ENCODE data around the gene CYSTM1. TPM values are rescaled to one million over a fixed set of nuclear protein-coding genes. Genes with fewer than 3 reads are reported as not detected.
A peak's percentile ranks its signal among the peaks of the same experiment; 100 is the strongest.

CYSTM1 gene
- polyA plus RNA-seq, 1 donor from 2014 or later, result 6.6 TPM

DNA sequence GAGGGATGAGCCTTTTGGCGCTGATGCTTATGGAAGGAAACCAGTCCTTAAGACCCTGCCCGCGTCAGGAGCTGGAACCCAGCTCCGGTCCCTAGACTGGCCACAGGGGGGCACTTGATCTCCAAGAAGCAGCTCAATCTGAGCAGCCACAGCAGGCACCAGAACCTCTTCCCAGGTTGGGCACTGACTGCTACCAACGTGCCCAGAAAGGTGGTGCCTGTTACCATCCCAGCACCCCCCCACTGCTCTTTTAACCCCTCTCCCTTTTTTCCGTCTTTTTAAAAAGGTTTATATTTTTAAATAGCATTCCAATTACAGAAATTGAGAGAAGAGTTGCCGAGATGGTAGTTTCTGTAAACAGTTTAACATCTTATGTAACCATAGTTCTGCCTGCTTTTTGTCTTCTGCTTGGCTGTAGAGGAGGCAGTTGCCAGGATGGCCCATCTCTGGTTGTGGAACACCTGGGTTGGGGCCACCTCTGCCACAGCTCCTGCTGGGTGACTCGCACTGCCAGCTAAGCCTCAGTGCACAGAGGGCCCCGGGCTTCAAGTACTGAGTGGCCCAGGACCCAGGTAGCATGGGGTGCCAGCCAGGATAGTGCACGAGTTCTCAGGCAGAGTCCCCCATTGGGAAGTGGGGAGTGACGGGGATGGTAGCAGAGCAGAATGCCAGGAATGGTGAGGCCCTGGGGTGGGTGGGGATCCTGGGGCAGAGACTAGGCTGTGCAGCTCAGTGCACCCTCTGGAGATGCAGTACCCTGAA is 65.1 kb downstream of the CYSTM1 start:
- no peaks in the 10 kb centered on the region for H3K9me3 ChIP-seq (ENCODE audit: low read length)
- no peak overlapping the region for H3K9ac ChIP-seq (ENCODE audit: low read length)
- no peak overlapping the region for H3K27ac ChIP-seq (ENCODE audit: low read length)
- H3K79me2 ChIP-seq (replicated peaks; ENCODE audit: insufficient read depth, low read length), result no peaks in the 10 kb centered on the region
- no peaks in the 10 kb centered on the region for H3K9me2 ChIP-seq (ENCODE audit: insufficient read depth, low read length)
- no peaks in the 10 kb centered on the region for H3F3A ChIP-seq (ENCODE audit: insufficient read depth, low read length, poor library complexity, severe bottlenecking)
- H3K4me3 ChIP-seq (ENCODE audit: low read length), result no peak overlapping the region
- TF ChIP-seq RAD21 (conservative IDR thresholded peaks at IDR 0.05) (peak; percentile 28), EP300 (conservative IDR thresholded peaks at IDR 0.05; ENCODE audit: poor library complexity, severe bottlenecking) (no peak), TAF1 (IDR thresholded peaks at IDR 0.05; ENCODE audit: low read depth) (no peak), CTCF (IDR thresholded peaks at IDR 0.05; ENCODE audit: poor library complexity, severe bottlenecking) (peak; percentile 50), SMC3 (conservative IDR thresholded peaks at IDR 0.05; ENCODE audit: poor library complexity) (peak; percentile 28)
- H2AFZ ChIP-seq (ENCODE audit: low read depth, low read length), result no peak overlapping the region
- H3K27me3 ChIP-seq (ENCODE audit: insufficient read depth, low read depth, low read length), result no peaks in the 10 kb centered on the region
- no peaks in the 10 kb centered on the region for H3K36me3 ChIP-seq (ENCODE audit: insufficient read depth, low read length)
- no peaks in the 10 kb centered on the region for H4K20me1 ChIP-seq (ENCODE audit: insufficient read depth)
- H3K4me2 ChIP-seq (ENCODE audit: low read length), result no peak overlapping the region

- no peaks in the 10 kb centered on the region for H3K9me3 ChIP-seq (ENCODE audit: low read length)
- no peak overlapping the region for H2AFZ ChIP-seq (ENCODE audit: low read depth, low read length)
- no peaks in the 10 kb centered on the region for H3F3A ChIP-seq (ENCODE audit: insufficient read depth, low read length, poor library complexity, severe bottlenecking)
- H3K4me2 ChIP-seq (ENCODE audit: low read length), result no peak overlapping the region
- H3K9ac ChIP-seq (ENCODE audit: low read length), result no peak overlapping the region
- no peaks in the 10 kb centered on the region for H4K20me1 ChIP-seq (ENCODE audit: insufficient read depth)
- no peaks in the 10 kb centered on the region for H3K9me2 ChIP-seq (ENCODE audit: insufficient read depth, low read length)
- H3K4me3 ChIP-seq (ENCODE audit: low read length), result no peak overlapping the region
- H3K27ac ChIP-seq (ENCODE audit: low read length), result no peak overlapping the region
- H3K36me3 ChIP-seq (ENCODE audit: insufficient read depth, low read length), result no peaks in the 10 kb centered on the region
- no peak for TF ChIP-seq REST (IDR thresholded peaks at IDR 0.05; ENCODE audit: borderline replicate concordance)
- no peak for TF ChIP-seq MXI1 (conservative IDR thresholded peaks at IDR 0.05; ENCODE audit: poor library complexity, severe bottlenecking)
- TF ChIP-seq TAF1 (IDR thresholded peaks at IDR 0.05; ENCODE audit: low read depth), result no peak
- no peak for TF ChIP-seq SMC3 (conservative IDR thresholded peaks at IDR 0.05; ENCODE audit: poor library complexity)
- TF ChIP-seq POLR2AphosphoS5 (IDR thresholded peaks at IDR 0.05), result no peak
- TF ChIP-seq CTCF (IDR thresholded peaks at IDR 0.05; ENCODE audit: poor library complexity, severe bottlenecking), result no peak
- TF ChIP-seq EZH2 (IDR thresholded peaks at IDR 0.05; ENCODE audit: borderline replicate concordance, insufficient read depth, low read length, poor library complexity, severe bottlenecking), result no peak
- no peak for TF ChIP-seq RAD21 (conservative IDR thresholded peaks at IDR 0.05)
- no peak for TF ChIP-seq EP300 (conservative IDR thresholded peaks at IDR 0.05; ENCODE audit: poor library complexity, severe bottlenecking)
- no peaks in the 10 kb centered on the region for H3K27me3 ChIP-seq (ENCODE audit: insufficient read depth, low read depth, low read length)
- H3K79me2 ChIP-seq (replicated peaks; ENCODE audit: insufficient read depth, low read length), result no peaks in the 10 kb centered on the region
Observed at GRCh38 chr5:140240987-140241706, 66.2 kb downstream of the CYSTM1 start.

Measured in neural cell (in vitro differentiated cells).